ENCODE results near the gene ASPRV1.
A peak's percentile ranks its signal among the peaks of the same experiment; 100 is the strongest.
"Not testable (repeated sequence)": the region's sequence is repeated elsewhere in the genome, so short reads cannot be mapped to it uniquely, and the experiment has no call there.

The ASPRV1 gene

GRCh38 chr2:69960821-69961220, 610 bp downstream of the ASPRV1 start:
- no peak for DNase-seq (ENCODE audit: low read depth)

GRCh38 chr2:69959425-69959824, 2.0 kb downstream of the ASPRV1 start:
- DNase-seq (ENCODE audit: low read depth), result no peak

- DNase-seq (ENCODE audit: low read depth), result no peak
Observed at GRCh38 chr2:69958480-69958879, 3.0 kb downstream of the ASPRV1 start.

GRCh38 chr2:69957965-69958364, 3.5 kb downstream of the ASPRV1 start:
- DNase-seq (ENCODE audit: low read depth), result no peak

GRCh38 chr2:69956475-69956979, 4.9 kb downstream of the ASPRV1 start:
- no peak for DNase-seq (ENCODE audit: low read depth)

GRCh38 chr2:69955029-69955428, 6.4 kb downstream of the ASPRV1 start:
- no peak for DNase-seq (ENCODE audit: low read depth)

GRCh38 chr2:69954084-69954483, 7.3 kb downstream of the ASPRV1 start:
- DNase-seq (ENCODE audit: low read depth), result no peak

GRCh38 chr2:69952336-69953115, 8.9 kb downstream of the ASPRV1 start:
- DNase-seq (ENCODE audit: low read depth), result no peak

- not testable (repeated sequence) for DNase-seq (ENCODE audit: low read depth)
Observed at GRCh38 chr2:69950671-69951070, 10.8 kb downstream of the ASPRV1 start.

GRCh38 chr2:69950241-69950640, 11.2 kb downstream of the ASPRV1 start:
- no peak for DNase-seq (ENCODE audit: low read depth)

- DNase-seq (ENCODE audit: low read depth), result no peak
Observed at GRCh38 chr2:69948963-69949645, 12.3 kb downstream of the ASPRV1 start.

- DNase-seq (ENCODE audit: low read depth), result no peak
Observed at GRCh38 chr2:69948032-69948962, 13.1 kb downstream of the ASPRV1 start.

- no peak for DNase-seq (ENCODE audit: low read depth)
Observed at GRCh38 chr2:69947325-69947931, 14.0 kb downstream of the ASPRV1 start.

- DNase-seq (ENCODE audit: low read depth), result peak; percentile 25
Observed at GRCh38 chr2:69946351-69947324, 14.8 kb downstream of the ASPRV1 start.

- no peak for DNase-seq (ENCODE audit: low read depth)
Observed at GRCh38 chr2:69945941-69946340, 15.5 kb downstream of the ASPRV1 start.

GRCh38 chr2:69945441-69945840, 16.0 kb downstream of the ASPRV1 start:
- no peak for DNase-seq (ENCODE audit: low read depth)

- no peak for DNase-seq (ENCODE audit: low read depth)
Observed at GRCh38 chr2:69944756-69945155, 16.7 kb downstream of the ASPRV1 start.

GRCh38 chr2:69943843-69944525, 17.4 kb downstream of the ASPRV1 start:
- DNase-seq (ENCODE audit: low read depth), result no peak

- no peak for DNase-seq (ENCODE audit: low read depth)
Observed at GRCh38 chr2:69943000-69943842, 18.2 kb downstream of the ASPRV1 start.

Measured in T follicular helper cell (primary cell).